SK-N-SH treated with all-trans-retinoic acid at 6 μM for 48 hours (cell line): ENCODE data around the gene PSMB3.

Source experiments
- ATAC-seq: fragments of 200-7000 bp; cut with Tn5 transposase; 3 replicates; pipeline ENCODE4 v1.9.1; 2020; ENCODE audit warnings: mild to moderate bottlenecking, moderate library complexity
- ARNTL ChIP-seq: fragments of 450-650 bp; formaldehyde crosslinking; IDR thresholded peaks from 2 replicates; pipeline ENCODE4 v1.5.0; 2020; ENCODE audit warnings: low read depth, mild to moderate bottlenecking, moderate library complexity, borderline replicate concordance
- BACH2 ChIP-seq: fragments of 250-450 bp; sonication (Bioruptor Pico); IDR thresholded peaks from 2 replicates; pipeline ENCODE4 v1.9.0; 2021; ENCODE audit warnings: mild to moderate bottlenecking, borderline replicate concordance
- CSDC2 ChIP-seq: fragments of 250-450 bp; sonication (Bioruptor Pico); IDR thresholded peaks from 2 replicates; pipeline ENCODE4 v1.5.0; 2020; ENCODE audit warnings: mild to moderate bottlenecking, moderate library complexity
- ESRRG ChIP-seq: fragments of 250-450 bp; sonication (Bioruptor Pico); IDR thresholded peaks from 2 replicates; pipeline ENCODE4 v1.6.1; 2021; ENCODE audit warnings: mild to moderate bottlenecking
- GLIS3 ChIP-seq: fragments of 250-450 bp; sonication (Bioruptor Pico); IDR thresholded peaks from 2 replicates; pipeline ENCODE4 v1.5.0; 2020; ENCODE audit warnings: mild to moderate bottlenecking, moderate library complexity
- ISL1 ChIP-seq: fragments of 250-450 bp; sonication (Bioruptor Pico); IDR thresholded peaks from 2 replicates; pipeline ENCODE4 v2.1.2; 2022; ENCODE audit warnings: mild to moderate bottlenecking, moderate library complexity
- OSR1 ChIP-seq: fragments of 250-450 bp; sonication (Bioruptor Pico); IDR thresholded peaks from 2 replicates; pipeline ENCODE4 v1.8.0; 2022; ENCODE audit warnings: moderate library complexity, mild to moderate bottlenecking, inconsistent platforms
- PPARA ChIP-seq: fragments of 250-450 bp; sonication (Bioruptor Pico); IDR thresholded peaks from 2 replicates; pipeline ENCODE4 v1.5.0; 2020; ENCODE audit warnings: mild to moderate bottlenecking, borderline replicate concordance
- RARB ChIP-seq: fragments of 250-450 bp; sonication (Bioruptor Pico); IDR thresholded peaks from 2 replicates; pipeline ENCODE4 v1.8.0; 2021; ENCODE audit warnings: mild to moderate bottlenecking, moderate library complexity
- SNAI2 ChIP-seq: fragments of 250-450 bp; sonication (Bioruptor Pico); IDR thresholded peaks from 2 replicates; pipeline ENCODE4 v1.5.0; 2020; ENCODE audit warnings: mild to moderate bottlenecking, moderate library complexity
- TCF4 ChIP-seq: fragments of 250-450 bp; sonication (Bioruptor Pico); IDR thresholded peaks from 2 replicates; pipeline ENCODE4 v1.8.0; 2021; ENCODE audit warnings: mild to moderate bottlenecking, moderate library complexity, borderline replicate concordance
- TOX ChIP-seq: fragments of 250-450 bp; sonication (Bioruptor Pico); IDR thresholded peaks from 2 replicates; pipeline ENCODE4 v1.8.0; 2021; ENCODE audit warnings: mild to moderate bottlenecking, moderate library complexity, borderline replicate concordance
- ZC3H10 ChIP-seq: fragments of 250-450 bp; sonication (Bioruptor Pico); IDR thresholded peaks from 2 replicates; pipeline ENCODE4 v1.5.1; 2021; ENCODE audit warnings: mild to moderate bottlenecking, moderate library complexity
- ZFP3 ChIP-seq: fragments of 250-450 bp; sonication (Bioruptor Pico); IDR thresholded peaks from 2 replicates; pipeline ENCODE4 v1.5.0; 2020; ENCODE audit warnings: mild to moderate bottlenecking, moderate library complexity
- ZFP30 ChIP-seq: fragments of 450-650 bp; formaldehyde crosslinking; IDR thresholded peaks from 2 replicates; pipeline ENCODE4 v1.5.0; 2022; ENCODE audit warnings: mild to moderate bottlenecking, moderate library complexity
- ZNF565 ChIP-seq: fragments of 450-650 bp; formaldehyde crosslinking; conservative IDR thresholded peaks from 2 replicates; pipeline ENCODE4 v1.5.0; 2020; ENCODE audit warnings: low read depth, mild to moderate bottlenecking, moderate library complexity
- ZNF70 ChIP-seq: fragments of 450-650 bp; formaldehyde crosslinking; IDR thresholded peaks from 2 replicates; pipeline ENCODE4 v1.5.0; 2020; ENCODE audit warnings: mild to moderate bottlenecking, moderate library complexity
- ZNF8 ChIP-seq: fragments of 450-650 bp; formaldehyde crosslinking; IDR thresholded peaks from 2 replicates; pipeline ENCODE4 v1.5.0; 2020; ENCODE audit warnings: mild to moderate bottlenecking, moderate library complexity
- TF ChIP-seq, protein P1 (sequence below): fragments of 250-450 bp; sonication (Bioruptor Pico); IDR thresholded peaks from 2 replicates; pipeline ENCODE4 v1.8.0; 2021; ENCODE audit warnings: low read depth, mild to moderate bottlenecking, moderate library complexity, borderline replicate concordance
- TF ChIP-seq, protein P2 (sequence below): fragments of 250-450 bp; sonication (Bioruptor Pico); IDR thresholded peaks from 2 replicates; pipeline ENCODE4 v1.5.1; 2020; ENCODE audit warnings: low read depth, mild to moderate bottlenecking, moderate library complexity
- TF ChIP-seq, protein P3 (sequence below): fragments of 250-450 bp; sonication (Bioruptor Pico); IDR thresholded peaks from 2 replicates; pipeline ENCODE4 v1.5.1; 2021; ENCODE audit warnings: mild to moderate bottlenecking, moderate library complexity
- TF ChIP-seq, protein P4 (sequence below): fragments of 250-450 bp; sonication (Bioruptor Pico); IDR thresholded peaks from 2 replicates; pipeline ENCODE4 v1.5.0; 2020; ENCODE audit warnings: mild to moderate bottlenecking, moderate library complexity

Gene PSMB3

DNA sequence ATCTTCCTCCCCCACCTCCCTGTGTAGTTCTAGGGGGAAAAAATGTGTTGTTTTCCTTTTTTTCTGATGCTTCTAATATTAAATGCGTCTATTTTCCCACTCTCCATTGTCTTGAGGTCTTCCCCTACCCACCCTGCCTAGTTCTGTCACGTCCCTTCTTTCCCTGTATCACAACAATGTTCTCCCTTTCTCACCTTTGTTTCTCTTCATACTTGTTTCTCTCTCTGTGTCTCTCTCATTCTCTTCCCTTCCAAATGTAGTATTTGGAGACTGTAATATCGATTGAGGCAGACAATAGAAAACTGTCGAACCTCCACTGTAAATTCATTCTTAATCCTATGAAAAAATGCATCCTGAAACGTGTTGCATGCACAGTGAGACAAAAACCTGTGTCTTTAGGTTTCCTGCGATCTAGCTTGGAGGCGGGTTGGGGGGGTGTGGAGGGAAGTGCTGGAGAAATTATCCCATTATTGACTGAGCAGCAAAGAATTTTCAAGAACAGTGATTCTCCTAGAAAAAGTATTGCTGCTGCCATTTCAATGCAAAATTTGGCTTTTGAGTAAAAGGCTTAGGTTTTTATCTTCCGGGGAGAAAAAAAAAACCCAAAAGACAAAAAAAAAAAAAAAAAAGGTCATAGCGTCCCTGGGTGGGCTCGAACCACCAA lies 1.3 kb upstream of the PSMB3 start:
- ATAC-seq, result no peak
- TF ChIP-seq ZFP30 (CRISPR knock-in tag) (no peak), ZNF8 (CRISPR knock-in tag) (no peak), SNAI2 (CRISPR knock-in tag) (no peak), GLIS3 (CRISPR knock-in tag) (no peak), RARB (no peak), TCF4 (CRISPR knock-in tag) (no peak), OSR1 (CRISPR knock-in tag) (no peak), ARNTL (CRISPR knock-in tag) (no peak), BACH2 (CRISPR knock-in tag) (no peak), TOX (CRISPR knock-in tag) (no peak), ZFP3 (CRISPR knock-in tag) (no peak), CSDC2 (no peak), ISL1 (CRISPR knock-in tag) (no peak), ZNF70 (CRISPR knock-in tag) (no peak), ZC3H10 (CRISPR knock-in tag) (no peak), ESRRG (CRISPR knock-in tag) (no peak)
- TF ChIP-seq, protein P1, sequence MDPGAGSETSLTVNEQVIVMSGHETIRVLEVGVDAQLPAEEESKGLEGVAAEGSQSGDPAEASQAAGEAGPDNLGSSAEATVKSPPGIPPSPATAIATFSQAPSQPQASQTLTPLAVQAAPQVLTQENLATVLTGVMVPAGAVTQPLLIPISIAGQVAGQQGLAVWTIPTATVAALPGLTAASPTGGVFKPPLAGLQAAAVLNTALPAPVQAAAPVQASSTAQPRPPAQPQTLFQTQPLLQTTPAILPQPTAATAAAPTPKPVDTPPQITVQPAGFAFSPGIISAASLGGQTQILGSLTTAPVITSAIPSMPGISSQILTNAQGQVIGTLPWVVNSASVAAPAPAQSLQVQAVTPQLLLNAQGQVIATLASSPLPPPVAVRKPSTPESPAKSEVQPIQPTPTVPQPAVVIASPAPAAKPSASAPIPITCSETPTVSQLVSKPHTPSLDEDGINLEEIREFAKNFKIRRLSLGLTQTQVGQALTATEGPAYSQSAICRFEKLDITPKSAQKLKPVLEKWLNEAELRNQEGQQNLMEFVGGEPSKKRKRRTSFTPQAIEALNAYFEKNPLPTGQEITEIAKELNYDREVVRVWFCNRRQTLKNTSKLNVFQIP (CRISPR knock-in tag), result no peak
- TF ChIP-seq, protein P2, sequence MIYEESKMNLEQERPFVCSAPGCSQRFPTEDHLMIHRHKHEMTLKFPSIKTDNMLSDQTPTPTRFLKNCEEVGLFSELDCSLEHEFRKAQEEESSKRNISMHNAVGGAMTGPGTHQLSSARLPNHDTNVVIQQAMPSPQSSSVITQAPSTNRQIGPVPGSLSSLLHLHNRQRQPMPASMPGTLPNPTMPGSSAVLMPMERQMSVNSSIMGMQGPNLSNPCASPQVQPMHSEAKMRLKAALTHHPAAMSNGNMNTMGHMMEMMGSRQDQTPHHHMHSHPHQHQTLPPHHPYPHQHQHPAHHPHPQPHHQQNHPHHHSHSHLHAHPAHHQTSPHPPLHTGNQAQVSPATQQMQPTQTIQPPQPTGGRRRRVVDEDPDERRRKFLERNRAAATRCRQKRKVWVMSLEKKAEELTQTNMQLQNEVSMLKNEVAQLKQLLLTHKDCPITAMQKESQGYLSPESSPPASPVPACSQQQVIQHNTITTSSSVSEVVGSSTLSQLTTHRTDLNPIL, result no peak
- TF ChIP-seq, protein P3, sequence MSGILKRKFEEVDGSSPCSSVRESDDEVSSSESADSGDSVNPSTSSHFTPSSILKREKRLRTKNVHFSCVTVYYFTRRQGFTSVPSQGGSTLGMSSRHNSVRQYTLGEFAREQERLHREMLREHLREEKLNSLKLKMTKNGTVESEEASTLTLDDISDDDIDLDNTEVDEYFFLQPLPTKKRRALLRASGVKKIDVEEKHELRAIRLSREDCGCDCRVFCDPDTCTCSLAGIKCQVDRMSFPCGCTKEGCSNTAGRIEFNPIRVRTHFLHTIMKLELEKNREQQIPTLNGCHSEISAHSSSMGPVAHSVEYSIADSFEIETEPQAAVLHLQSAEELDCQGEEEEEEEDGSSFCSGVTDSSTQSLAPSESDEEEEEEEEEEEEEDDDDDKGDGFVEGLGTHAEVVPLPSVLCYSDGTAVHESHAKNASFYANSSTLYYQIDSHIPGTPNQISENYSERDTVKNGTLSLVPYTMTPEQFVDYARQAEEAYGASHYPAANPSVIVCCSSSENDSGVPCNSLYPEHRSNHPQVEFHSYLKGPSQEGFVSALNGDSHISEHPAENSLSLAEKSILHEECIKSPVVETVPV (CRISPR knock-in tag), result no peak
- TF ChIP-seq, protein P4, sequence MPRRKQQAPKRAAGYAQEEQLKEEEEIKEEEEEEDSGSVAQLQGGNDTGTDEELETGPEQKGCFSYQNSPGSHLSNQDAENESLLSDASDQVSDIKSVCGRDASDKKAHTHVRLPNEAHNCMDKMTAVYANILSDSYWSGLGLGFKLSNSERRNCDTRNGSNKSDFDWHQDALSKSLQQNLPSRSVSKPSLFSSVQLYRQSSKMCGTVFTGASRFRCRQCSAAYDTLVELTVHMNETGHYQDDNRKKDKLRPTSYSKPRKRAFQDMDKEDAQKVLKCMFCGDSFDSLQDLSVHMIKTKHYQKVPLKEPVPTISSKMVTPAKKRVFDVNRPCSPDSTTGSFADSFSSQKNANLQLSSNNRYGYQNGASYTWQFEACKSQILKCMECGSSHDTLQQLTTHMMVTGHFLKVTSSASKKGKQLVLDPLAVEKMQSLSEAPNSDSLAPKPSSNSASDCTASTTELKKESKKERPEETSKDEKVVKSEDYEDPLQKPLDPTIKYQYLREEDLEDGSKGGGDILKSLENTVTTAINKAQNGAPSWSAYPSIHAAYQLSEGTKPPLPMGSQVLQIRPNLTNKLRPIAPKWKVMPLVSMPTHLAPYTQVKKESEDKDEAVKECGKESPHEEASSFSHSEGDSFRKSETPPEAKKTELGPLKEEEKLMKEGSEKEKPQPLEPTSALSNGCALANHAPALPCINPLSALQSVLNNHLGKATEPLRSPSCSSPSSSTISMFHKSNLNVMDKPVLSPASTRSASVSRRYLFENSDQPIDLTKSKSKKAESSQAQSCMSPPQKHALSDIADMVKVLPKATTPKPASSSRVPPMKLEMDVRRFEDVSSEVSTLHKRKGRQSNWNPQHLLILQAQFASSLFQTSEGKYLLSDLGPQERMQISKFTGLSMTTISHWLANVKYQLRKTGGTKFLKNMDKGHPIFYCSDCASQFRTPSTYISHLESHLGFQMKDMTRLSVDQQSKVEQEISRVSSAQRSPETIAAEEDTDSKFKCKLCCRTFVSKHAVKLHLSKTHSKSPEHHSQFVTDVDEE (CRISPR knock-in tag), result no peak
- TF ChIP-seq, all 23 proteins: peak for 0

DNA sequence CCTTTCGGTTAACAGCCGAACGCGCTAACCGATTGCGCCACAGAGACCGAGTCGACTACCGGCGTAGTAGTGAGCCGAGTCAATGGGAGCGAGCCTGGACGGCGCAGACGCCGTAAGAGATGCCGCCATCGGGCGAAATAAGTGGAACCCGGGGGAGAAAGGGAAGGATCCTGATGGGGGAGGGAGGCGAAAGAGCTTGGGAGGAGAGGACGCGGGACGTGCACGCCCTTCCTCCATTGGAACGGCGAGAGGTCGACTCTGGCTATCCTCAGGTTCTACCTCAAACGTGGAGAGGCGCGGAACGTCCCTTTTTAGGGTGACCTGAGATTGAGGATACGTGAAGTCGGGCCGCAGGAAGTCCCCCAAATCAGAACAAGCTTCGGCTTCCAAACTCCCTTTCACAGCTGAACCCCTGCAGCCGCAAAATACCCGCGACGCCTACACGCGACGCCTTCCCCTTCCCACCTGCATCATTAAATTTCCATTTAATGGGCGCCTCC lies 683 bp upstream of the PSMB3 start:
- ATAC-seq, result peak; percentile 34
- TF ChIP-seq ZFP30 (CRISPR knock-in tag) (no peak), ZNF70 (CRISPR knock-in tag) (no peak), OSR1 (CRISPR knock-in tag) (no peak), ISL1 (CRISPR knock-in tag) (no peak), PPARA (CRISPR knock-in tag) (no peak), ZNF565 (CRISPR knock-in tag) (no peak), CSDC2 (no peak)
- TF ChIP-seq, protein P3 (CRISPR knock-in tag), result no peak
- TF ChIP-seq, protein P2, result no peak
